ENCODE data around the gene TRIM33.
"Not testable (repeated sequence)": the region's sequence is repeated elsewhere in the genome, so short reads cannot be mapped to it uniquely, and the experiment has no call there.

The TRIM33 gene

DNA sequence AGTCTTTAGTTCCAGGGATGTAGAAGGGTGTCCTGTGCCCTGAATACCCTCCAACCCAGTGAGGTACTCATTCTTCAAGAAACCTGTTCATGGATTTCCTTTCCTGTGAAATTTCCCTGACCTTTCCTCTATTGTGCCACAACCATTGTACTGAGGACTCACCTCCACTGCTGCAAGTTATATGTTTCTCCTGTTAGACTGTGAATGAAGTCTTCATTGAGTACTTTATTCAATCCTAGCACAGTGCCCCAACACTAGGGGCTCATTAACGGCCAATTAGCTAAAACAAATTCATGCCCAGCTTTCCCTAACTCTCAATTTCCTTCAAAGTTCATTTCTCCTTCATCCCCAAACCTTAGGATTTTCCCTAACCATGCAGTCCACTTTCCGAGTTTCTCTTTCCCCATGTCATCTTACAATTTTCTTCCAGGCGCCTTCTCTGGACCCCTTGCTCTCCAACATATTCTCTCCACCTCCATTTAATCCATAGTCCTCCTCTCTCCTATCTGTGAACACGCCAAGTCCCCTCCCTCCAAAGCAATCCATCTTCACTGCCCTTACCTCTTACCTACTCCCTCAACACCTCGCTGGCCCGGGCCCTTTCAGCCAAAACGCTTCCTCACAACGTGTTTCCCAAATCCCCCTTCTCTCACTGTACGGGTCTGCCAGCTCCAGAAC is 1.3 kb downstream of the TRIM33 start:
- DNase-seq: no peak

DNA sequence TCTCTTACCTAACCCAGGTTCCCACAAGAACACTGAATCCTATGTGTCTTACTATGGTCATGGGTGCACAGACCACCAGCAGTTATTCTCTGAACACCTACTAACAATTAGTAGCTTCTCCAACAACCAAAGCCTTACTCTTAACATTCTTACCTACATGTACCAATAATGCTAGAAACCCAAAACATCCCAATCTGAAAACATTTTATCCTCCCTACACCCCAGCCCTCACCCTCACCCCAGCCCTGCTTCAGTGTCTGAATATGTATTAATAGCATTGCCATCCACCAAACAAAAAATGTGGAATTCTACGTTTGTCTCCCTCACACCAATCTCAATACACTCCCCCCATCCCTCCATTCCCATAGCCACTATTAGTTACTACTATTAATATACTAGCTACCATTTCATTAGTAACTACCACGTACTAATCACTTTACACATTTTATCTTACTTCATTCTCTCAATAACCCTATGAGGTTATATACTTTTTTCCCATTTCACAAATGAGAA is 2.6 kb downstream of the TRIM33 start:
- no peak for DNase-seq

DNA sequence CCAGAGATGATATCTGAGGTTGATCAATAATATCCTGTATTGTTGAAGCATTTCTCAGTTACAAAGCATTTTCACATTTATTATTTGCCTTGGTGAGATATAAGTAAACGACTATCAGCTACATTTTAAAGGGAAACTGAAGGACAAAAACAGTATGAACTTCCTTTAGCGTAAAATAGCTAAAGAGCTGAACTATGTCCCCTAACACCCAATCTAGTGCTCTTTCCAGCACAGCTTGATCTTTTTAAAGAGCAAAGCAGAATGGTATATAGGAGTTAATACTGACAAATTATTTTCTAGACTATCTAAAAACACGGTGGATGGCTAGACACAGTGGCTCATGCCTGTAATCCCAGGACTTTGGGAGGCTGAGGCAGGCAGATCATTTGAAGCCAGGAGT is 3.5 kb downstream of the TRIM33 start:
- no peak for DNase-seq

DNA sequence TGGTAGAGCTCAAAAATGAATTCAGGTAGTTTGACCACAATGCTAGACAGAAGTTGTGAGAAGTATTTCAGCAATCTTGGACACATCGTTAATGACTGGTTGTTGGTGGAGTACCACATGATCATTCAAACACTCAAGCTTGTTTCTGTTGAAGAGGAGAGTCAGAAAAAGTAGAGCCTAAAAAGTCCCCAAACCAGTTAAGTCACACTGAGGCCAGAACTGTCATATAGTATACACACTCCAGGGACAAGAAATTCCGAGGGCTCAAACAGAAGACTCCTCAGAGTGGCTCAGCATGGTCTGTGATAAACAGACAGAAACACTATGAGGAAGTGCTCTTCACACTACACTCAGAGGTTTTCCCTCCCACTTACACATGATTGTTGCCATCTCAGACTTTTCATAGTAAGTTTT is 5.8 kb downstream of the TRIM33 start:
- DNase-seq: peak; percentile 1

DNA sequence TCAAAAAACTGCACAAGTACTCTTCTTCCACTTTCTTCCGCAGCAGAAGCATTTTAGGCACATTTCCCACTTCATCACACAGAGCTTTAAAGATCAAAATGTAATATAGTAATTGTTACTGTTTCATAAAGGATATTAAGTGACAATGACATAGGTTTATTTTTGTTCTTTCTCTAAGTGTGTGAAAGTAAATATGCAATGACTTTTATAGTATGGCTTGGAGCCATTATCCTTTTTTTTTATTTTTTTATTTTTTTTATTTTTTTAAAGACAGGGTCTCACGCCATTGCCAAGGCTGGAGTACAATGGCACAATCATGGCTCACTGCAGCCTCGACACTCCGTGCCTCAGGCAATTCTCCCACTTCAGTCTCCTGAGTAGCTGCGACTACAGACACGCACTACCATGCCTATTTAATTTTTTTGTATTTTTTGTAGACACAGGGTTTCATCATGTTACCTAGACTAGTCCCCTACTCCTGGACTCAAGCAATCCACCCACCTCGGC is 7.0 kb downstream of the TRIM33 start:
- no peak for DNase-seq

DNA sequence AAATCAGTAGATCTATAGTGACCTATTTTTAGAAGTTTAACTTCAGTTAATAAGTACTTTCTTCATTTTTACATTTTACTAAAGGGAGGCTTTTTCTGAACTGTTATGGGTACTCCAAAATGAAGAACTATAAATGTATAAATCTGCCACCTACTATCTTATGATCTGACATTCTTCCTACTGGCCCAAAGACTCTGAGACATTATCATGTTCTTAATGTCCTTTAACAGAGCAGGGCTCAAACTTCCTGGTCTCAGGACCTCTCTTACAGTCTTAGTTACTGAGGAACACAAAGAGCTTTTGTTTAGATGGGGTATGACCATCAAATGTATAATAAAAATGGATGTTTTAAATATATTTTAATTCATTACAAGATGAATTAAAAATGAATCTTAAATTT is 8.9 kb downstream of the TRIM33 start:
- DNase-seq: no peak

DNA sequence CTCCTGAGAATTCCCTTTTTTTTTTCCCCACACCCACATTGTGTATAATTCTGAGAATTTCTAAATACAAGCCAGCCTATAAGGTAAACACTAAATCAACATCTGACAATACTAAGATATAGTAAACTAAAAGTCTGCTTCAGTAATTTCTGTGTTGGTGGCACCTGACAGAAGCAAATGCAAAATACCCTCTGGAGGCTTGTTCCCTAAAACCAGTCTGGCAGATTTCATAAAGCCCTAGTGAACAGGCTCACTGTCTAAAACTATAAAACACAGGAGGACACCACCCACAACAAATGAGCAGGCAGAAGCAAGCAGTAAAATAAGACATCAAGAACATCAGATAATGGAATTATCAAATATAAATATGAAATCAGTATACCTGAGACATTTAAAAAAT is 11.5 kb downstream of the TRIM33 start:
- DNase-seq: no peak

DNA sequence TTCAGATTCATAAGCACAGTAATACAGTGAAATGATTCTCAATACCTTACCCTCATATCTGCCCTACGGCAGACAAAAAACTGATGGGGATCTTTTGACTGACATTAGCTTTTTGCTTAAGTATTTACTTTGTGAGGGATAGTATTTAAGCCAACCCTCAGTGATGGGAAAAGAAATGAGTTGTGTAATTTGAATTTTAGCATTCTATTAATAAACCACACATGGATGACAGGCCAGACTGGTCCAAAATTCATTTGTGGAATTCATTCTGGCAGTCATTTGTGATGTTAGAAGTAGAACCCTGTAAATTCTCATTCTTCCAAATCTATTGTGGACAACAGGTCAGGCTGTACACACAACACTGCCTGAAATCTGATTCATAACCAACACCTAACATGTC is 14.9 kb downstream of the TRIM33 start:
- DNase-seq: no peak

DNA sequence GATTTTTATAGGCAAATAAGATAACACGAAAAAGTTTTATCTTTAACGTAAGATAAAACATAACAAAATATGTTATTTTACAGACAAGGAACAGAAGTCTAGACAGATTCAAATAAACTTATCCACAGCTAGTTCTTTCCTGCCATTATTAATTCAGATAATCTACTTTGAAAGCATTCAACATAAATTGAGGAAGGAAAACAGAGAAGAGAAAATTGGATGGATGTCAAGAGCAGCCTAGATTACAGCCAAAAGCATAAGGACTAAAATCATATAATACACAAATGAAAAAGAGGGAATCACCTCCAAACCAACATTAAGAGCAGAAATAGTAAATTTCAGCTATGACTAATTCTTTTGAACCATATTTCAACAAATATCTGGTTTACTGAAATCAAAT is 15.5 kb downstream of the TRIM33 start:
- DNase-seq: no peak

DNA sequence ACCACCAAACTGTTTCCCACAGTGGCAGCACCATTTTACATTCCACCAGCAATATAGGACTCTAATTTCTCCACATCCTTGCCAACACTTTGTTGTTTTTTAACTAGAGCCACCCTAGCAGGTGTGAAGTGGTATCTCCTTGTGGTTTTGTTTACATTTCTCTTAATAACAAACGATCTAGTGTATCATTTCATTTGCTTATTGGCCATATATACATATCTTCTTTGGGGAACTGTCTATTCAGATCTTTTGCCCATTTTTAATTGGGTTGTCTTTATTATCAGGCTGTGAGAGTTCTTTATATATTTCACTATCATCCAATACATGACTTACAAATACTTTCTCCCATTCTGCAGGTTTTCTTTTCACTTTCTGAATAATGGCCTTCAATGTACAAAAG is 18.0 kb downstream of the TRIM33 start:
- DNase-seq: no peak

DNA sequence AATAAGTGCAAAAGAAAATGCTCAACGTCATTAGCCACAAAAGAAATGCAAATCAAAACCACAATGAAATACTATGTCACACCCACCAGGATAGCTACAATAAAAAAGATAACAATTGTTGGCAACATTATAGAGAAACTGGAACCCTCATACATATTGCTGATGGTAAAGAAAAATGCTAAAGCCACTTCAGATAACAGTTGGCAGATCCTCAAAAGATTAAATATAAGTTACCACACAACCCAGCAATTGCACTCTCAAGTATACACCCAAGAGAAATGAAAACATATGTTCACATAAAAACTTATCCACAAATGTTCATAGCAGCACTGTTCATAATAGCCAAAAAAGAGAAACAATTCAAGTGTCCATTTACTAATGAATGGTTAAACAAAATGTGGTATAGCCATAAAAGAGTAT is 20.7 kb downstream of the TRIM33 start:
- DNase-seq: no peak

DNA sequence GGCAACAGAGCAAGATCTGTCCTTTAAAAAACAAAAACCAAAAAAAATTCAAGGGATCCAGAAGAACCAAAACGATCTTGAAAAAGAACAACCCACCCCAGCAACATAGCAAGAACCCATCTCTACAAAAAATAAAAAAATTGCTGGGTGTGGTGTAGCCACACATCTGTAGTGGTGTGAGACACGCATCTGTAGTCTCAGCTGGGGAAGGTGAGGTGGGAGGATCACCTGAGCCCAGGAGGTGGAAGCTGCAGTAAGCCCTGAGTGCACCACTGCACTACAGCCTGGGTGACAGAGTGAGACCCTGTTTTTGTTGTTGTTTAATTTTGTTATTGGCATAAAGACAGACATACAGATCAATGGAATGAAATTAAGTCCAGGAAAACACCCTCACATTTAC is 22.3 kb downstream of the TRIM33 start:
- DNase-seq: no peak

DNA sequence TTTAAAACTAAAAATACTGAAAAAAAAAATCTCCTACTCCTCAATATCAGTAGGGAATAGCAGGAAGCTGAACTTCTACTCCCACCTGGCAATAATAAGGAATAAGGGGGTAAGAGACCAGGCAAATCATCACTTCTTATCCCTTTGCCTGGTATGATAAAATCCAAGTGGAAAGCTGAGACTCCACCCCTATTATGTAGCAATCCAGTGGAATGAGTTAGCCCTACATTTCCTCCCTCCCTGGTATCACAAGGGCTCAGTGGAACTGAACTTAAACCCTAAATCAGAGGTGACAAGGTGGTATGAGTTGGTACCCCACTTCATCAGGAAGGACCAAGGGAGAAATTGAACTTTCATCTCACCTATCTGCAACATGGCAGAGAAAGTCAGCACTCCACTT is 25.7 kb downstream of the TRIM33 start:
- DNase-seq: no peak

DNA sequence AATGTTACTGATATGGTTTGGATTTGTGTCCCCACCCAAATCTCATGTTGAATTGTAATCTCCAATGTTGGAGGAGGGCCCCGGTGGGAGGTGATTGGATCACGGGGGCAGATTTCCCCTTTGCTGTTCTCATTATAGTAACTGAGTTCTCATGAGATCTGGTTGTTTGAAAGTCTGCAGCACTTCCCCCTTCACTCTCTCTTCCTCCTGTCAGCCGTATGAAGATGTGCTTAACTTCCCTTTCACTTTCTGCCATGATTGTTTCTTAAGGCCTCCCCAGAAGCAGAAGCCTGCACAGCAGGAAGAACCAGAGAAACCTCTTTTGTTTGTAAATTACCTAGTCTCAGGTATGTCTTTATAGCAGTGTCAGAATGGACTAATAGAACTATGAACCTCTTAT is 28.4 kb downstream of the TRIM33 start:
- DNase-seq: no peak

DNA sequence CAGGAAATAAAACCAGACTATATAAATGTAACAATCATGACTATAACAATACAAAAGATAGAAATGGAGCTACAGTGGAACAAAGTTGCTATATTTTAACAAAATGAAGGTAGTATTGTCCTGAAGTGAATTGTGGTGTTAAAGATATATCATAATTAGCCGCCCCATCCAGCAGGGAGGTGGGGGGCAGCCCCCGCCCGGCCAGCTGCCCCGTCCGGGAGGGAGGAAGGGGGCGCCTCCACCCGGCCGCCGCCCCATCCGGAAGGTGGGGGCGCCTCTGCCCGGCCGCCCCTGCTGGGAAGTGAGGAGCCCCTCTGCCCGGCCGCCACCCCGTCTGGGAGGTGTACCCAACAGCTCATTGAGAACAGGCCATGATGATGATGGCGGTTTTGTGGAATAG is 31.4 kb downstream of the TRIM33 start:
- DNase-seq: not testable (repeated sequence)

DNA sequence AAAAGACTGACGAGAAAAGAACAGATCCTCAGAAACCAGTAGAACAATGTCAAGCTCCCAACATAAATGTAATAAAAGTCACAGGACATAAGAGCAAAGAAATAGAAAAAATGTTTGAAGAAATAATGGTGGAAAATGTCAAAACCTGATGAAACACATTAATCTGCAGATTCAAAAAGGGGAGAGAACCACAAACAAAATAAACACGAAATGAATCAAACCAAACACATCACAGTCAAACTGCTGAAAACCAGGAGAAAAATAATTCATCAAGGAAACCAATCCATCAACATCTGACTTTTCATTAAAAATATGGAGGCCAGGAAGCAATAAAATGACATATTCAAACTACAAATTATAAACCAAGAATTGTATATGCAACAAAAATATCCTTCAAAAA is 31.9 kb downstream of the TRIM33 start:
- no peak for DNase-seq

DNA sequence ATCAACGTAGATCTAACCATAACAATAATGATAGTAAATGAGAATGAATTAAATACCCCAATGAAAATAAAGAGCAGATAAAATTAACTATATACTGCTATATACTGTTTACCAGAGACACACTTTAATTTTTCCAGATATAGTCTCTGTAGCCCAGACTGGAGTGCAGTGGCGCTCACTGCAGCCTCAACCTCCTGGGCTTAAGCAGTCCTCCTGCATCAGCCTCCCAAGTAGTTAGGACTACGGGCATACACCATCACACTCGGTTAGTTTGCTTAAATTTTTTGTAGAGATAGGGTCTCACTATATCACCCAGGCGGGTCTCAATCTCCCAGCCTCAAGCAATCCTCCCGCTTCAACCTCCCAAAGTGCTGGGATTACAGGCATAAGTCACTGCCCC is 37.2 kb downstream of the TRIM33 start:
- no peak for DNase-seq

DNA sequence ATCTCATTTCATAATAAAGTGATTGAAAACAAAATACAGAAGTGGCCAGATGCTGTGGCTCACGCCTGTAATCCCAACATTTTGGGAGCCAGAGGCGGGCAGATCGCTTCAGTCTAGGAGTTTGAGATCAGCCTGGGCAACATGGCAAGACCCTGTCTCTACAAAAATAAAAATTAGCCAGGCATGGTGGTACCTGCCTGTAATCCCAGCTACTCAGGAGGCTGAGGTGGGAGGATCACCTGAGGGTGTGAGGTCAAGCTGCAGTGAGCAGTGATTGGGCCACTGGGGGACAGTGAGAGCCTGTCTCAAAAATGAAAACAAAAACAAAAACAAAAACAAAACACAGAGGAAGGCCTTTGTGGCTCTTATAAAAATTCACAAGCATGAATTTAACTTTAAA is 38.6 kb downstream of the TRIM33 start:
- DNase-seq: no peak

DNA sequence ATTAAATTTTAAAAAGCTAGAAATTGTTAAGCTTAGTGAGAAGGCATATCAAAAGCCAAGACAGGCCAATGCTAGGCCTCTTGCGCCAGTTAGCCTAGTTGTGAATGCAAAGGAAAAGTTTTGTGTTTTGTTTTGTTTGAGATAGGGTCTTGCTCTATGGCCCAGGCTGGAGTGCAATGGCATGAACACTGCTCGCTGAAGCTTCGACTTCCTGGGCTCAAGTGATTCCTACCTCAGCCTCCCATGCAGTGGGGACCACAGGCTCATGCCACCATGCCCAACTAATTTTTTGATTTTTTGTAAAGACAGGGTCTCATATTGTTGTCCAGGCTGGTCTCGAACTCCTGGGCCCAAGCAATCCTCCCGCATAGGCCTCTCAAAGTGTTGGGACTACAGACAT is 40.3 kb downstream of the TRIM33 start:
- no peak for DNase-seq

DNA sequence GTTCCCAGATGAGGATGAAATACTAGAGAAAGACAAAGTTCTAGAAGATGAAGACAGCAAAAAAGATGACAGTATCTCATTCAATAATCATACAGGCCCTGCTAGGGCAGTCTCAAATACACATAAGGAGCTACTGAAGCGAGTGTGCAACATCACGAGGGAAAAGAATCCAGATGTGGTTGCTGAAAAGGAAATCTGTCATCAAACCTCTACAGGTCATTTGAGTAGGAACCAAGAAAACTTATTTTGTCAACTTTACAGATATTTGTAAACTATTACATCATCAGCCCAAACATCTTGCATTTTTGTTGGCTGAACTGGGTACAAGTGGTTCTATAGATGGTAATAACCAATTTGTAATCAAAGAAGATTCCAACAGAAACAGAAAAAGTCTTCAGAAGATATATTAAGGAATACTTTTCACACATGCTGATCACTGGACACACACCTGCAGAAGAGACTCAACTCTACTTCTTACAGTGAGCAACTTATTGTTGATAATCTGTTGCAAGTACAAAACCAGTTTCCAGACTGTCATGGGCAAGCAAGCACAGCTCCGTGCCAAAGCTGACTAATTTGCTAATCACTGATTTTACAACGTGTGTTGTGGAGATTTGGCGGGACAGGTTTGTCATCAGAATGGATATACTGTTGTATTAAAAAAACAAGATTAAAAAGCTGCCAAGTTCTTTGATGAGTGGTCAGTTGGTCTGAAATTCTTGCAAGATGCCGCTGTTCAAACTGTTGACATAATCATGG is 42.1 kb downstream of the TRIM33 start:
- no peak for DNase-seq

DNA sequence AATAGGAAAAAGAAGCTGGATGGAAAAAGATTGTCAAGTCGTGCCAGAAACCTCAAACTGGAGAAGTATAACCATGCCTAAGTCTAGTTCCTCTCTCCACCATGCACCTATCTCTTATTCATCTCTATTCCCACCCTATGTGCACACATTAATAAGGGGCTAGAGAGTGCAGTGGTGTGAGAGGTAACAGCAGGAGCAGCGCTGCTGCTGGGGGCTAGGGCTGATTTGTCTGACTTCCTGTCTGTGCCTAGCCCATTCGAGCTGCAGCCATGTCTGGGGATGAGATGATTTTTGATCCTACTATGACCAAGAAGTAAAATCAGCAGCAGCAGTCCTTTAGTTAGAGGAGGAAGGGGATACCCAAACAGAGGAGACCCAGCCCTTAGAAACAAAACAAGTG is 43.0 kb downstream of the TRIM33 start:
- no peak for DNase-seq

DNA sequence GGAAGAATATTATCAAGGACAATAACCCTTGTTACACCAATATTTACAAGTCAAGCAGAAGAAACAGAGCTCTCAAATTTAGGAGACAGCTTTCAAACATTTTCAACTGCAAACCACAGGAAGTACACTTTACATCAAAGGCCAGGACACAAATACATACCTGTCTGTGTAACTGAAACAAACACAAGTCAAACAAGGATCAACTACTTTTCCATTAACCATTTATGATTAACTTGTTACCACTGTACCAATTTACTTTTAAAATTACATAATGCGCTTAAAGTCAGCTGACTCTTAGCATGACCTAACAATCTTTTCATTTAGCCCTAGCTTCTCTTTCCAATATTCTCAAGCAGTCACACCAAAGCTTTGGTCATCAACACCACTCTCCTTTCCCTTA is 43.5 kb downstream of the TRIM33 start:
- DNase-seq: no peak

DNA sequence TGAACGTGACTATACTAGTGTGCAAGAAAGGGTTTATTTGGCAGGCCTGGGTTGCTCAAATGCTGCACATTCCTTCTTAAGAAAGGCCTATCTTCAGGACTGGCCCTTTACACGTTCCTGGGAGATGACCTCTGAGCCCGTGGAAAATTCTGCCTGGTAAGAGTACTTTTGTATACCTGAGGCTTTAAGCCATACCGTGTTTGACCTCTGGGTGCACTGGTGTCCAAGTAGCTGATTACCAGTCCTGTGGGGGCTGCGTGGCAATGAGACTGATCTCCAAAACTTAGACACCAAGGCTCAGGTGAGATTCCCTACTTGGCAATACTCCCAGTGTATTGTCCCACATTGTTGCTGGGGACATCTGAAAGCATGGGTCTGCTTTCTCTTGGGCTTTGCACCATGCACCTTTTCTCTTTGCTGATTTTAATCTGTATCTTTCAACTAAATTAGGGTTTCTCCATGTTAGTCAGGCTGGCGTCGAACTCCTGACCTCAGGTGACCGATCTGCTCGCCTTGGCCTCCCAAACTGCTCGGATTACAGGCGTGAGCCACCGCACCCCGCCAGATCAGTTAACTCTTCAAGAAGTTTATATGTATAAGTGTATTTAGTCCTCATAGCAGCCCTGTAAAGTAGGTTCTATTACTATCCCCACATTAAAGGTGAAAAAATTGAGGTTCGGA is 44.5 kb downstream of the TRIM33 start:
- no peak for DNase-seq

DNA sequence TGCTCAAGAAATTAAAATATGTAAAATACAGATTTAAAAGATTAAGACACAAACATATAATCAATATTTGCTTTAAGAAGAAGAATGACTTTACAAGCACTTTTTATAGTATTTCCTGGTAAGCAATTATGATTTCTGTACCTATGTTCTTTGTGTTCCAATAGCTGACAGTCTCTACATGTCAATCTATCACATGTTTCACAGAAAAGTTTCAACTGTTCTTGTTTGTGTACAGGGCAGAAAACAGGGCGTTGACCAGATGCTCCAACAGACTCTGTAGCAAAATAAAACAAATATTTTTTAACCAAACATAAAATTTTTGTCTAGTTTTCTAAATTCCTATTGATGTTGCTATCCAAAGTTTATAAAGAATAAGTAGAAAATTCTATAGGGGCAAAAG is 48.0 kb downstream of the TRIM33 start:
- no peak for DNase-seq

All from NCI-H510A (cell line).